Testis (tissue), 3 donors: ENCODE measurements around the gene SSMEM1. TPM values are rescaled to one million over a fixed set of nuclear protein-coding genes. Genes with fewer than 3 reads are reported as not detected.
"Not testable (repeated sequence)": the region's sequence is repeated elsewhere in the genome, so short reads cannot be mapped to it uniquely, and the experiment has no call there.

Experiments used
- DNase-seq: peaks from one replicate; pipeline ENCODE4 v3.0.0-alpha.2; 2019
- H3K27ac ChIP-seq, 2 donors: fragments of 200-600 bp; sonication (generic); one replicate each; pipeline ENCODE4 v1.5.1; 2019
- H3K27me3 ChIP-seq: fragments of 200-600 bp; sonication (generic); one replicate; pipeline ENCODE4 v1.5.1; 2019
- H3K36me3 ChIP-seq: fragments of 200-600 bp; sonication (generic); one replicate; pipeline ENCODE4 v1.5.1; 2017; ENCODE audit warnings: low read depth; ENCODE audit errors: missing control alignments
- H3K4me1 ChIP-seq: fragments of 200-600 bp; sonication (generic); one replicate; pipeline ENCODE4 v1.5.1; 2019
- H3K4me3 ChIP-seq, 2 donors: fragments of 200-600 bp; sonication (generic); one replicate each; pipeline ENCODE4 v1.5.1; 2017 to 2019
- H3K9me3 ChIP-seq: fragments of 200-600 bp; sonication (generic); one replicate; pipeline ENCODE4 v1.5.1; 2017
- CTCF ChIP-seq, 3 experiments: fragments of 450-650 bp in 2 of 3; fragments of 200-600 bp in 1 of 3; sonication (generic) in 1 of 3; IDR thresholded peaks; one replicate each; pipeline ENCODE4 v1.5.1; 2016 to 2019; ENCODE audit warnings: antibody characterized with exemption in 3 of 3, mild to moderate bottlenecking in 2 of 3, moderate library complexity in 1 of 3
- POLR2A ChIP-seq: fragments of 450-650 bp; IDR thresholded peaks from one replicate; pipeline ENCODE4 v1.6.1; 2017; ENCODE audit warnings: antibody characterized with exemption, mild to moderate bottlenecking, moderate library complexity
- WGBS, 2 donors: methylation state at CpG; one replicate each; pipeline ENCODE4 v1.1.5; 2018; 5-methylcytosine and 5-hydroxymethylcytosine counted together
- intact Hi-C: fragments of 100-400 bp; cut with DNase I; formaldehyde crosslinking; loops from one replicate; pipeline ENCODE4 v1.15.1; 2023; ENCODE audit warnings: low total_unique reads
- polyA plus RNA-seq: library from polyadenylated mRNA; stranded (reverse); fragments of 350-450 nt; fragmentation: Illumina TruSeq; extraction: RNeasy Lipid Tissue Mini Kit (QIAGEN cat#74804); gene quantifications from one replicate; pipeline ENCODE4 v1.2.3, GENCODE V29; 2014; ENCODE audit warnings: low read depth, low replicate concordance; ENCODE audit not compliant: insufficient read depth
- total RNA-seq, 2 donors: library from RNA; depleted of rRNA; stranded (reverse); fragments of >200 nt; gene quantifications; one replicate each; pipeline ENCODE4 v1.2.3, GENCODE V29; 2016

Gene SSMEM1
- total and polyA plus RNA-seq, 3 donors from 2014 or later, result 17.8 to 61.0 (median 34.8) TPM

DNA sequence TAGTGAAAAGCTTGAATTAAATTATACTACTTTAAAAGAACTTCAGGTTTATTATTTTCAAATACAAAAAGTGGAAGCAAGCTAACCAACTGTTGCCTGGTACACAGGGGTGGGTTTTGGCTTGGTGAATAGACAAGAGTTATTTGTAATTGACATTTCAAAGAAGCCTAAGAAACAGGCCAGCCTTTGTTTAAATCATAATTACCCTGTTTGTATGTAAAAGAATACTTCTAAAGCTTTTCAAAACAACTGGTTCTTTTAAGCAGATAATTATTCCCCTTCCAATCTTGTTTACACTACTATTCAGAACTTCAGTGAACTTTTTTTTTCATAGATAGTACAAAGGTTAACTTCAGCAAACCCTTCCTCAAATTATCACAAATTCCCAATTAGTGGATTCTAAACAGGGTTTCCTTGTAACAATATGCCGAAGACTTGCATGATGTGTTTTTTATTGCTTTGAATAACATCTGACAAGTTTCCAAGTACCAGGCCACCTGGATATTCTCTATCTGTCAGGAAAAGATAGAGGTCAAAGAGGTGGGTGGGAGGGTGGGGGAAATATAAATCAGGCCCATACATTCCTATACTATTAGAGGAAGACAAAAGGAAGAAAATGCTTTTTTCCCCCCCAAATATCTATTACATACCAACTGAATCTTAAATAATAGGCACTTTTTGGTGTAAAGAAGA, 20.4 kb downstream of the SSMEM1 start:
- TF ChIP-seq CTCF (IDR thresholded peaks at IDR 0.05), result no peak
- Histone ChIP-seq H3K9me3 (no peaks in the 10 kb centered on the region), H3K27me3 (no peaks in the 10 kb centered on the region), H3K36me3 (no peaks in the 10 kb centered on the region), H3K4me3 (no peak overlapping the region), H3K4me1 (no peaks in the 10 kb centered on the region), H3K27ac (no peak overlapping the region)
- DNase-seq, result no peak
- 39 to 64% methylated on average over 1 of the region's 1 CpG for WGBS, 2 donors
- intact Hi-C loops, result no loop called here

DNA sequence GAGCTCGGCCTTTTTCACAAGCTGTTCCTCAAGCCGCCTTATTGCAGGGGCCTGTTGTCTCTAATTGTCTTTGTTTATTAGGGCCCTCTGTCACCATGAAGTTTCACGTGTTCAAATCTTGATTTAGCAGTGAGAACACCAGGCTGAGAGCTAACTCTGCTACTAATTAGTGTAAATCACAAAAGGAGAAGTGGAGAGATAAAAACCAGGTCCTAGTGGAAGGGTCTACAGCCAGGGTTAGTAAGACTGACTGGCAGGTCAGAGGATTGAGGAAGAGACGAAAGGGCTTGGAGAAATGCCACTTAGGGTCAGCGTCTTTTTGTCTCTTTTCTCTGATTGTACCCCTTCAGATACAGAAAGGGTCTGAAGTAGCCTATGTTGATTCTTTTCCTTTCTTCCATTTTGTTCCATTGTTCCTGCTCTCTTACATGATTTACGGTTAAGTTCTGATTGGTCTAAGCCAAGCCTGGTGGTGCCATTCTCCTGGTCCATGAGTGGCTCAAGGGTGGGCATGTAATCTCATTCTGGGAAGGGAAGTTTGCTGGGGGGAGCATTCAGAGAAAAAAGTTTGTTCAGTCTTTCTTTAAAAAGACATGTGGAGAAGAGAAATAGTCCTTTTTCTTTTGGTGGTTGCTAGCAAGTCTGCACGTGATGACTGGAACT, 21.3 kb downstream of the SSMEM1 start:
- TF ChIP-seq CTCF (IDR thresholded peaks at IDR 0.05) (no peak), POLR2A (no peak)
- no peaks in the 10 kb centered on the region for H3K27me3 ChIP-seq
- H3K4me3 ChIP-seq, result no peak overlapping the region
- intact Hi-C loops, result no loop called here
- H3K4me1 ChIP-seq, result no peaks in the 10 kb centered on the region
- DNase-seq, result no peak
- H3K9me3 ChIP-seq, result no peaks in the 10 kb centered on the region
- no peak overlapping the region for H3K27ac ChIP-seq
- H3K36me3 ChIP-seq, result no peaks in the 10 kb centered on the region
- 73 to 75% methylated on average over 7 of the region's 7 CpGs for WGBS, 2 donors

GRCh38 chr7:130229981-130230380, 22.3 kb downstream of the SSMEM1 start:
- H3K27me3 ChIP-seq, H3K9me3 ChIP-seq, DNase-seq, H3K36me3 ChIP-seq, H3K4me1 ChIP-seq, intact Hi-C loops, H3K27ac ChIP-seq: not testable (repeated sequence)
- WGBS, 2 donors, result 81 to 100% methylated on average over 5 to 25 of the region's 28 CpGs
- peak overlapping the region in 1 of 2 donors; percentile 7 for H3K4me3 ChIP-seq

- no peaks in the 10 kb centered on the region for H3K27me3 ChIP-seq
- no peaks in the 10 kb centered on the region for H3K36me3 ChIP-seq
- no peak for TF ChIP-seq POLR2A
- no peak for TF ChIP-seq CTCF (IDR thresholded peaks at IDR 0.05)
- intact Hi-C loops, result no loop called here
- DNase-seq, result no peak
- H3K4me3 ChIP-seq, result no peak overlapping the region
- H3K9me3 ChIP-seq, result no peaks in the 10 kb centered on the region
- no peak overlapping the region for H3K27ac ChIP-seq
- WGBS, 2 donors, result 67 to 70% methylated on average over 6 of the region's 6 CpGs
- no peaks in the 10 kb centered on the region for H3K4me1 ChIP-seq
Observed at GRCh38 chr7:130231792-130232191, 24.1 kb downstream of the SSMEM1 start.

GRCh38 chr7:130232209-130232608, 24.5 kb downstream of the SSMEM1 start:
- intact Hi-C loops, result no loop called here
- Histone ChIP-seq H3K4me3 (no peak overlapping the region), H3K36me3 (no peaks in the 10 kb centered on the region), H3K27ac (no peak overlapping the region), H3K9me3 (no peaks in the 10 kb centered on the region), H3K4me1 (no peaks in the 10 kb centered on the region), H3K27me3 (no peaks in the 10 kb centered on the region)
- DNase-seq, result no peak
- WGBS, 2 donors, result 74 to 90% methylated on average over 2 of the region's 2 CpGs
- no peak for TF ChIP-seq CTCF (IDR thresholded peaks at IDR 0.05)
- no peak for TF ChIP-seq POLR2A
